Purkinje cell (primary cell): Measurements from ENCODE around the gene SYT15. TPM values are rescaled to one million over a fixed set of nuclear protein-coding genes. Genes with fewer than 3 reads are reported as not detected.

Source experiments
- polyA plus RNA-seq: library from polyadenylated mRNA; unstranded; fragments of >200 nt; fragmentation: Nextera tagmentation; gene quantifications from 2 replicates; pipeline ENCODE4 v1.2.1, GENCODE V29; 2014

The SYT15 gene
- polyA plus RNA-seq, result 0.32 and 0.81 TPM in 2 replicates

DNA sequence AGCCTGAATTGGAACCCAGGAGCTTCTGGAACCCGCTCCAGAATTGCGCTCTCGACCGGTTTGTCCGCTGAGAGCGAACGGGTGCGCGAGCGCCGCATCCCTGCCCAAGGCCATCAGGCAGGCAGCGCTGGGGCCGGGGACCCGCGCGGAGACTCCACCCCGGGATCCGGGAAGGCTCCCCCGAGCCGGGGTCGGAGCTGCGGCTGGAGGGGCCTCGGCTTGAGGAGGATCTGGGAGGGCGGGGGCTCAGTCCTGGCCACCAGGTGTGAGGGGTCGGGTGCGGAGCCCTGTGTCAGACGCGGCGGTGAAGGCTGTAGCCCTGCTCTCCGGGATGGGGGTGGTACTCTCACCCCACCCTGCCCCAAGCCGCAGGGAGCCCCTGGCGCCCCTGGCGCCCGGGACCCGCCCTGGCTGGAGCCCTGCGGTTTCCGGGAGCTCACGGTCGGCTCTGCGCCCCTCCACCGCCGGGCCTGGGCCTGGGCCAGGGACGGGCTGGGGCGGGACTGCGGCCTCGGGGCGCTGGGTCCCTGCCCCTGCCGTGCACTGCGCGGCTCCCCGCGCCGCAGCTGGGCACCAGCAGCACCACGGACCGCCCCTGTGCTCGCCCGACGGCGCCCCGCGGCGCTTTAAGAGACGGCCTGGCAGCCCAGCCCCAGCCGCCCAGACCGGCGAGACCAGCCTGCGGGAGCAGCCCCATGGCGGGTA is at the start of gene SYT15:
SYT15 (plus strand) TSS at position 655 of the 705 bp plus-strand sequence; CDS start at position 696, 41 bp downstream.

DNA sequence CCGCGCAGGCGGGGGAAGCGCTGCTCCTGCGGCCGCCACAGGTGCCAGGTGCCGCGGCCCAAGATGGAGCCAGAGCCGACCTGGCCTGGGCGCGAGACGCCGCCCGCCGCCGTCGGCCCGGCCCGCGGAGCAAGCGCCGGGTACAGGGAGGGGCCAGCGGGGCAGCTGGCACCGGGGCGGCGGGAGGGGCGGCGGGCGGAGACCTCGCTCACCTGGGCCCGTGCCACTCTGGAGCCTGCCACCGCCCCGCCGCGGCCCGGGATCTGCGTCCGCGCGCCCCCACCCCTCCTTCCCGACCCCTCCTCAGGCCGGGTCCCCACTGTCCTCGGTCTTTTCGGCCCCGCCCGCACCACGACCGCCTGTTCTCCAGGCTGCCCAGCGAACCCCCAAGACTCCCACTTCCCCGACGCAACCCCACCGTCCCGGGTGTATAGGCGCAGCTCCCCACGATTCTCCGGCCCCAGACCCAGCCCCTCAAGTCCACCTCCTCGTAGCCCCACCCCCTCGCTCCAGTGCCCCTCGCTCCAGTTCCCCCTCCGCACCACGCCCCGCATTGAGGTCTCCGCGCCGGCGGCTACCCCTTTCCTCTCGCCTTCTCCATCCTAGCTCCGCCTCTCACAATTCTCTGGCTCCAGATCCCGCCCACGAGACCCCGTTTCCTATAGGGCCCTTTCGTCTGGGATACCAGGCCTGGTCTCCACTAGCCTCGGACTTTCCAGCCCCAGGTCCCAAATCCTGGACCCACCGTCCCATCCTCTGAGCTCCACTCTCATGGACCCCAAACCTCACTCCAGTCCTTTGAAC is 22.2 kb upstream of the SYT15 start, which contains the start of gene GPRIN2:
GPRIN2 (minus strand) TSS at position 144 of the 804 bp plus-strand sequence. CDS start 5,922 bp downstream, outside the sequence.

Other genes starting within 250 kb of the SYT15 start
- gene ANXA8L1, start 203.4 kb upstream of the SYT15 start, polyA plus RNA-seq, result not detected in 2 replicates
- gene NPY4R, start 113.2 kb upstream of the SYT15 start, polyA plus RNA-seq, result not detected in 2 replicates
- not detected in 2 replicates for gene GPRIN2, start 22.5 kb upstream of the SYT15 start, polyA plus RNA-seq